GM12878 (cell line): ENCODE results near the gene HADHA. TPM values are rescaled to one million over a fixed set of nuclear protein-coding genes. Genes with fewer than 3 reads are reported as not detected.

ENCODE experiments used
- ATAC-seq: fragments of 200-7000 bp; cut with Tn5 transposase; 3 replicates; pipeline ENCODE4 v1.9.1; 2020; ENCODE audit warnings: mild to moderate bottlenecking, moderate library complexity
- BruUV-seq: library from RNA; stranded (reverse); fragments of 400-500 nt; replicated peaks from 2 replicates; lab custom pipeline; 2021; lab: Mats Ljungman, UMichigan
- CTCF ChIA-PET: fragments of 300-600 bp; sonication (Branson Sonifier 250); formaldehyde crosslinking; extraction: SDS; loops from one replicate; lab custom pipeline; 2021; ENCODE audit warnings: inconsistent platforms; lab: Yijun Ruan, JAX
- POLR2A ChIA-PET: fragments of 350-600 bp; formaldehyde crosslinking; extraction: SDS; loops from one replicate; lab custom pipeline; 2021; ENCODE audit warnings: inconsistent platforms; lab: Charles Lee
- RAD21 ChIA-PET: fragments of 300-600 bp; sonication (Branson Sonifier 250); formaldehyde crosslinking; loops from one replicate; lab custom pipeline; 2023; ENCODE audit warnings: antibody characterized with exemption; ENCODE audit not compliant: unreplicated experiment; lab: Charles Lee
- SMC1A ChIA-PET: fragments of 300-600 bp; sonication (Branson Sonifier 250); formaldehyde crosslinking; loops from one replicate; lab custom pipeline; 2023; ENCODE audit not compliant: unreplicated experiment, uncharacterized antibody; lab: Charles Lee
- DNase-seq: peaks from one replicate; pipeline ENCODE4 v3.0.0-alpha.2; 2011; ENCODE audit warnings: low read depth, low spot score
- FAIRE-seq: peaks from 3 replicates; lab custom pipeline; 2011; peaks lifted over from hg19 to GRCh38; lab: Jason Lieb, UNC
- H2AFZ ChIP-seq: 2 replicates; pipeline ENCODE4 v1.6.0; 2011; ENCODE audit warnings: low read depth, low read length, control low read depth; ENCODE audit not compliant: control insufficient read depth
- H3K27ac ChIP-seq: 2 replicates; pipeline ENCODE4 v1.5.1; 2011; ENCODE audit warnings: control low read depth; ENCODE audit not compliant: control insufficient read depth, insufficient read depth
- H3K27me3 ChIP-seq, 2 experiments: replicated peaks in 1 of 2; 2 replicates each; pipeline versions ENCODE4 v1.6.0 to v1.6.1; 2011; ENCODE audit warnings: low read length in 1 of 2; ENCODE audit not compliant: control insufficient read depth in 2 of 2, insufficient read depth in 2 of 2
- H3K36me3 ChIP-seq, 2 experiments: 2 replicates each; pipeline ENCODE4 v1.5.1; 2011; ENCODE audit warnings: low read length in 1 of 2; ENCODE audit not compliant: control insufficient read depth in 2 of 2, insufficient read depth in 2 of 2
- H3K4me1 ChIP-seq: 2 replicates; pipeline ENCODE4 v1.6.1; 2011; ENCODE audit warnings: mild to moderate bottlenecking, low read length, moderate library complexity, mixed read lengths; ENCODE audit not compliant: control insufficient read depth, insufficient read depth
- H3K4me2 ChIP-seq: 2 replicates; pipeline ENCODE4 v1.6.0; 2011; ENCODE audit warnings: control low read depth; ENCODE audit not compliant: control insufficient read depth, insufficient read depth
- H3K4me3 ChIP-seq: fragments of 200-600 bp; sonication (generic); 2 replicates; pipeline ENCODE4 v1.5.1; 2016
- H3K79me2 ChIP-seq: 2 replicates; pipeline ENCODE4 v1.6.0; 2011; ENCODE audit warnings: low read length; ENCODE audit not compliant: control insufficient read depth, insufficient read depth
- H3K9ac ChIP-seq: 2 replicates; pipeline ENCODE4 v1.8.0; 2011; ENCODE audit warnings: low read length, control low read depth, mixed read lengths; ENCODE audit not compliant: control insufficient read depth, insufficient read depth
- H3K9me3 ChIP-seq: replicated peaks from 3 replicates; pipeline ENCODE4 v1.5.1; 2011; ENCODE audit warnings: mild to moderate bottlenecking, low read length; ENCODE audit not compliant: control insufficient read depth, insufficient read depth
- H4K20me1 ChIP-seq: 2 replicates; pipeline ENCODE4 v1.6.0; 2011; ENCODE audit not compliant: control insufficient read depth, insufficient read depth
- BCLAF1 ChIP-seq: fragments of 450-650 bp; IDR thresholded peaks from 2 replicates; pipeline ENCODE4 v1.6.1; 2017; ENCODE audit warnings: antibody characterized with exemption, mild to moderate bottlenecking, moderate library complexity
- EGR1 ChIP-seq, 2 experiments: IDR thresholded peaks; 1 replicate in 1 of 2; 2 replicates in 1 of 2; pipeline ENCODE4 v1.6.1; 2011 to 2012; ENCODE audit warnings: low read depth in 2 of 2, low read length in 2 of 2, borderline replicate concordance in 1 of 2, mild to moderate bottlenecking in 1 of 2, moderate library complexity in 1 of 2
- MEF2B ChIP-seq: fragments of 450-650 bp; IDR thresholded peaks from 2 replicates; pipeline ENCODE4 v1.6.1; 2018; ENCODE audit warnings: mild to moderate bottlenecking, moderate library complexity; ENCODE audit not compliant: partially characterized antibody, poor library complexity, severe bottlenecking
- MYC ChIP-seq: IDR thresholded peaks from 2 replicates; pipeline ENCODE4 v1.6.1; 2011; ENCODE audit warnings: mild to moderate bottlenecking, low read length, moderate library complexity, inconsistent platforms; ENCODE audit not compliant: insufficient read depth, insufficient replicate concordance, insufficient read length, severe bottlenecking
- SIN3A ChIP-seq: IDR thresholded peaks from 2 replicates; pipeline ENCODE4 v1.6.1; 2012; ENCODE audit warnings: low read depth, low read length, improper control_type of control experiment
- SMARCA5 ChIP-seq: fragments of 450-650 bp; IDR thresholded peaks from 2 replicates; pipeline ENCODE4 v1.6.1; 2017; ENCODE audit warnings: mild to moderate bottlenecking
- SRF ChIP-seq, 2 experiments: IDR thresholded peaks; 2 replicates each; pipeline ENCODE4 v1.6.1; 2011; ENCODE audit warnings: low read depth in 2 of 2, low read length in 2 of 2, mild to moderate bottlenecking in 1 of 2, moderate library complexity in 1 of 2
- TCF3 ChIP-seq: IDR thresholded peaks from 2 replicates; pipeline ENCODE4 v1.6.1; 2012; ENCODE audit warnings: low read depth, mild to moderate bottlenecking, low read length, borderline replicate concordance; ENCODE audit not compliant: insufficient read depth
- ZNF274 ChIP-seq: IDR thresholded peaks from one replicate; pipeline ENCODE4 v1.8.0; 2011; ENCODE audit not compliant: insufficient read length, insufficient read depth
- ZZZ3 ChIP-seq: IDR thresholded peaks from 2 replicates; pipeline ENCODE4 v1.6.1; 2011; ENCODE audit warnings: low read depth; ENCODE audit not compliant: control insufficient read depth, insufficient read length
- WGBS: methylation state at CpG from one replicate; pipeline ENCODE4 v1.1.6; 2016; ENCODE audit warnings: low lambda C conversion rate; ENCODE audit not compliant: insufficient replicate concordance, insufficient coverage; ENCODE audit errors: missing lambda C conversion rate; 5-methylcytosine and 5-hydroxymethylcytosine counted together
- in situ Hi-C: fragments of 300-500 bp; cut with MboI; formaldehyde crosslinking; loops from 9 replicates; pipeline ENCODE4 v1.14.3; 2018; ENCODE audit warnings: mixed read lengths
- intact Hi-C: fragments of 100-400 bp; cut with micrococcal nuclease; formaldehyde crosslinking; loops from one replicate; pipeline ENCODE4 v1.14.2; 2022; ENCODE audit not compliant: unreplicated experiment
- polyA plus RNA-seq, 11 experiments: library from polyadenylated mRNA; depleted of rRNA in 4 of 11; unstranded in 6 of 11; stranded (reverse) in 5 of 11; fragments of >200 nt; fragmentation: Nextera tagmentation in 4 of 11; fragmentation: Illumina TruSeq in 1 of 11; extraction: Ambion mirVana in 4 of 11; extraction: Trizol in 1 of 11; gene quantifications; 1 replicate in 1 of 11; 2 replicates in 10 of 11; pipeline versions ENCODE4 v1.2.1 to v1.2.3, GENCODE V29; 2011 to 2016; ENCODE audit warnings: inconsistent platforms in 2 of 11, missing spikeins in 2 of 11, low read depth in 1 of 11
- total RNA-seq, 4 experiments: library from RNA; depleted of rRNA in 3 of 4; stranded (reverse); fragments of >200 nt in 3 of 4; fragmentation: Illumina TruSeq in 1 of 4; extraction: Trizol in 1 of 4; gene quantifications; 2 replicates each; pipeline versions ENCODE4 v1.2.1 to v1.2.3, GENCODE V29; 2013 to 2021
- TF ChIP-seq, protein P1 (sequence below): fragments of 450-650 bp; formaldehyde crosslinking; IDR thresholded peaks from 2 replicates; pipeline ENCODE4 v1.4.0; 2020; ENCODE audit warnings: mild to moderate bottlenecking, moderate library complexity

Gene HADHA
- total and polyA plus RNA-seq, 10 of the 15 experiments (the other 5 are each of a cell fraction or from before 2014, with no cell fraction given): 109 to 207 (median 165) TPM

- TF ChIP-seq MYC: no peak
- no peak for TF ChIP-seq SIN3A
Observed at GRCh38 chr2:26255759-26256384, 11.4 kb upstream of the HADHA start (continued).

DNA sequence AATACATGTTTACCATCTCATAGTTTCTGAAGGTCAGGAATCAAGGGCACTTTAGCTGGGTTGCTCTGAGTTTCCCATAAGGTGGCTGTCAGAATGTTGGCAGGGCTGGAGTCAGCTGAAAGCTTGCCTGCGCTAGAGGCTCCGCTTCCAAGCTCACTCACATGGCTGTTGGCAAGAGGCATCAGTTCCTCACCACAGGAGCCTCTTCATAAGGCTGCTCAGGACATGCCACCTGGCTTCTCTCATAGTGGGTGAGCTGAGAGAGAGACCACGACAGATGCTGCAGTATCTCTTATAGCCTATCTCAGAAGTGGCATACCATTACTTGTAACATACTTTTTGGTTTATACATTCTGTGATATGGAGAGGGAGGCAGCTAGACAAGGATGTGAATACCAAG lies 7.5 kb upstream of the HADHA start:
- Histone ChIP-seq H3K9ac (no peak overlapping the region), H3K79me2 (peaks cover 54% of the 10 kb centered on the region), H3K27me3 (no peaks in the 10 kb centered on the region), H3K9me3 (no peaks in the 10 kb centered on the region), H3K27ac (no peak overlapping the region), H4K20me1 (no peaks in the 10 kb centered on the region), H3K4me1 (peaks cover 4% of the 10 kb centered on the region; the same call in 1 of the 2 replicates), H3K4me2 (no peak overlapping the region), H2AFZ (no peak overlapping the region), H3K36me3 (peaks cover 0 to 2% of the 10 kb centered on the region in 2 experiments; a peak in 1 of 4 replicates), H3K4me3 (no peak overlapping the region)
- BruUV-seq: no TSS peak
- WGBS: 82% methylated on average over 3 of the region's 3 CpGs
- TF ChIP-seq EGR1 (IDR thresholded peaks at IDR 0.05; ENCODE audit: borderline replicate concordance in 1 of 2, low read depth in 2 of 2, low read length in 2 of 2): no peak
- no peak for TF ChIP-seq MEF2B
- TF ChIP-seq, protein P1, sequence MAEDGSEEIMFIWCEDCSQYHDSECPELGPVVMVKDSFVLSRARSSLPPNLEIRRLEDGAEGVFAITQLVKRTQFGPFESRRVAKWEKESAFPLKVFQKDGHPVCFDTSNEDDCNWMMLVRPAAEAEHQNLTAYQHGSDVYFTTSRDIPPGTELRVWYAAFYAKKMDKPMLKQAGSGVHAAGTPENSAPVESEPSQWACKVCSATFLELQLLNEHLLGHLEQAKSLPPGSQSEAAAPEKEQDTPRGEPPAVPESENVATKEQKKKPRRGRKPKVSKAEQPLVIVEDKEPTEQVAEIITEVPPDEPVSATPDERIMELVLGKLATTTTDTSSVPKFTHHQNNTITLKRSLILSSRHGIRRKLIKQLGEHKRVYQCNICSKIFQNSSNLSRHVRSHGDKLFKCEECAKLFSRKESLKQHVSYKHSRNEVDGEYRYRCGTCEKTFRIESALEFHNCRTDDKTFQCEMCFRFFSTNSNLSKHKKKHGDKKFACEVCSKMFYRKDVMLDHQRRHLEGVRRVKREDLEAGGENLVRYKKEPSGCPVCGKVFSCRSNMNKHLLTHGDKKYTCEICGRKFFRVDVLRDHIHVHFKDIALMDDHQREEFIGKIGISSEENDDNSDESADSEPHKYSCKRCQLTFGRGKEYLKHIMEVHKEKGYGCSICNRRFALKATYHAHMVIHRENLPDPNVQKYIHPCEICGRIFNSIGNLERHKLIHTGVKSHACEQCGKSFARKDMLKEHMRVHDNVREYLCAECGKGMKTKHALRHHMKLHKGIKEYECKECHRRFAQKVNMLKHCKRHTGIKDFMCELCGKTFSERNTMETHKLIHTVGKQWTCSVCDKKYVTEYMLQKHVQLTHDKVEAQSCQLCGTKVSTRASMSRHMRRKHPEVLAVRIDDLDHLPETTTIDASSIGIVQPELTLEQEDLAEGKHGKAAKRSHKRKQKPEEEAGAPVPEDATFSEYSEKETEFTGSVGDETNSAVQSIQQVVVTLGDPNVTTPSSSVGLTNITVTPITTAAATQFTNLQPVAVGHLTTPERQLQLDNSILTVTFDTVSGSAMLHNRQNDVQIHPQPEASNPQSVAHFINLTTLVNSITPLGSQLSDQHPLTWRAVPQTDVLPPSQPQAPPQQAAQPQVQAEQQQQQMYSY (CRISPR knock-in tag): no peak
- TF ChIP-seq ZZZ3: no peak
- TF ChIP-seq SRF (IDR thresholded peaks at IDR 0.05; ENCODE audit: low read depth in 2 of 2, low read length in 2 of 2): no peak
- no peak for TF ChIP-seq SMARCA5
- TF ChIP-seq TCF3: no peak
- no peak for TF ChIP-seq ZNF274
- no peak for TF ChIP-seq BCLAF1
- ChIA-PET SMC1A (interaction anchor here (0.5 to 1.3 kb wide), 5 partner anchors 9 to 23 kb away, joined by 3 to 5 read pairs (median 4); no protein-coding TSS in a partner anchor), CTCF (interaction anchor here (1.0 to 1.7 kb wide), 3 partner anchors 9 to 79 kb away, joined by 3 to 6 read pairs (median 3); no protein-coding TSS in a partner anchor), RAD21 (no interaction called here), POLR2A (no interaction called here)
- in situ Hi-C loops (no loop called here), intact Hi-C loops (no loop called here)
- FAIRE-seq (no peak), DNase-seq (no peak), ATAC-seq (peak; percentile 68)
